IMR-90 (cell line): ENCODE data around the gene SPATA13. TPM values are rescaled to one million over a fixed set of nuclear protein-coding genes. Genes with fewer than 3 reads are reported as not detected.

Experiments
- ATAC-seq: fragments of 200-7000 bp; cut with Tn5 transposase; 2 replicates; pipeline ENCODE4 v1.9.1; 2020; ENCODE audit warnings: low read depth, mild to moderate bottlenecking, moderate library complexity
- BruUV-seq: library from RNA; stranded (reverse); fragments of 400-500 nt; replicated peaks from 2 replicates; lab custom pipeline; 2021; lab: Mats Ljungman, UMichigan
- CTCF ChIA-PET: fragments of 300-600 bp; formaldehyde crosslinking; extraction: SDS; loops from one replicate; lab custom pipeline; 2021; ENCODE audit warnings: antibody characterized with exemption; lab: Yijun Ruan, JAX
- POLR2A ChIA-PET: fragments of 300-600 bp; sonication (Branson Sonifier 250); formaldehyde crosslinking; loops from one replicate; lab custom pipeline; 2022; ENCODE audit warnings: antibody characterized with exemption; ENCODE audit not compliant: unreplicated experiment; lab: Charles Lee
- DNase-seq: peaks from one replicate; pipeline ENCODE4 v3.0.0; 2013
- H2AFZ ChIP-seq: replicated peaks from 2 replicates; pipeline ENCODE3; 2013; ENCODE audit warnings: low read length, mild to moderate bottlenecking; ENCODE audit not compliant: poor library complexity
- H2AK5ac ChIP-seq: 2 replicates; pipeline ENCODE4 v1.6.1; 2013; ENCODE audit warnings: low read depth, low read length, inconsistent platforms
- H2AK9ac ChIP-seq: replicated peaks from 2 replicates; pipeline ENCODE3; 2013; ENCODE audit warnings: mild to moderate bottlenecking, low read depth, low read length, moderate library complexity; ENCODE audit not compliant: poor library complexity
- H2BK120ac ChIP-seq: 2 replicates; pipeline ENCODE4 v1.6.1; 2013; ENCODE audit warnings: low read depth, low read length, inconsistent platforms
- H2BK15ac ChIP-seq: 3 replicates; pipeline ENCODE4 v1.6.1; 2013; ENCODE audit warnings: low read depth, low read length, inconsistent platforms
- H2BK20ac ChIP-seq: 2 replicates; pipeline ENCODE4 v1.6.1; 2013; ENCODE audit warnings: low read depth, mild to moderate bottlenecking, inconsistent platforms, low read length, moderate library complexity
- H2BK5ac ChIP-seq: 2 replicates; pipeline ENCODE4 v1.6.1; 2013; ENCODE audit warnings: mild to moderate bottlenecking, low read depth, low read length, inconsistent platforms; ENCODE audit not compliant: poor library complexity, severe bottlenecking
- H3K14ac ChIP-seq: replicated peaks from 2 replicates; pipeline ENCODE4 v1.6.1; 2013; ENCODE audit warnings: low read depth, low read length, inconsistent platforms
- H3K18ac ChIP-seq: 2 replicates; pipeline ENCODE4 v1.6.1; 2013; ENCODE audit warnings: low read depth, low read length, control low read depth
- H3K23ac ChIP-seq: 2 replicates; pipeline ENCODE4 v1.6.1; 2013; ENCODE audit warnings: low read depth, low read length, inconsistent platforms
- H3K27ac ChIP-seq: 2 replicates; pipeline ENCODE4 v1.5.1; 2013; ENCODE audit warnings: mild to moderate bottlenecking, control low read depth, low read length; ENCODE audit not compliant: insufficient read depth
- H3K27me3 ChIP-seq: 2 replicates; pipeline ENCODE4 v1.6.1; 2013; ENCODE audit warnings: low read length; ENCODE audit not compliant: control insufficient read depth, insufficient read depth
- H3K36me3 ChIP-seq: 2 replicates; pipeline ENCODE4 v1.6.1; 2013; ENCODE audit warnings: low read length, mixed read lengths; ENCODE audit not compliant: control insufficient read depth, insufficient read depth
- H3K4ac ChIP-seq: 2 replicates; pipeline ENCODE4 v1.6.1; 2013; ENCODE audit warnings: low read depth, low read length, inconsistent platforms
- H3K4me1 ChIP-seq: 2 replicates; pipeline ENCODE4 v1.6.1; 2013; ENCODE audit warnings: low read length, mixed read lengths; ENCODE audit not compliant: control insufficient read depth, insufficient read depth
- H3K4me2 ChIP-seq: 2 replicates; pipeline ENCODE4 v1.6.1; 2013; ENCODE audit warnings: low read depth, mild to moderate bottlenecking, control low read depth, low read length, moderate library complexity
- H3K4me3 ChIP-seq: 2 replicates; pipeline ENCODE4 v1.5.1; 2013; ENCODE audit warnings: low read depth, mild to moderate bottlenecking, control low read depth, low read length, moderate library complexity; ENCODE audit not compliant: insufficient read depth
- H3K56ac ChIP-seq: 2 replicates; pipeline ENCODE4 v1.6.1; 2013; ENCODE audit warnings: low read length, inconsistent platforms; ENCODE audit not compliant: insufficient read depth; ENCODE audit errors: extremely low read depth
- H3K79me1 ChIP-seq, 2 experiments: 2 replicates each; pipeline ENCODE4 v1.6.1; 2013; ENCODE audit warnings: low read length in 2 of 2, inconsistent platforms in 1 of 2, low read depth in 1 of 2
- H3K9ac ChIP-seq: 2 replicates; pipeline ENCODE4 v1.6.1; 2013; ENCODE audit warnings: low read depth, low read length, control low read depth
- H3K9me1 ChIP-seq: 2 replicates; pipeline ENCODE4 v1.6.1; 2013; ENCODE audit warnings: low read length, inconsistent platforms; ENCODE audit not compliant: insufficient read depth
- H3K9me3 ChIP-seq: 2 replicates; pipeline ENCODE4 v1.6.1; 2013; ENCODE audit warnings: low read length; ENCODE audit not compliant: control insufficient read depth, insufficient read depth
- H4K20me1 ChIP-seq: 2 replicates; pipeline ENCODE4 v1.6.1; 2013; ENCODE audit warnings: low read length, inconsistent platforms; ENCODE audit not compliant: insufficient read depth
- H4K5ac ChIP-seq: 2 replicates; pipeline ENCODE4 v1.6.1; 2013; ENCODE audit warnings: mild to moderate bottlenecking, low read depth, low read length, control low read depth
- H4K8ac ChIP-seq, 2 experiments: 2 replicates each; pipeline ENCODE4 v1.6.1; 2013; ENCODE audit warnings: low read depth in 2 of 2, low read length in 2 of 2, control low read depth in 1 of 2, inconsistent platforms in 1 of 2
- H4K91ac ChIP-seq: 2 replicates; pipeline ENCODE4 v1.6.1; 2013; ENCODE audit warnings: low read depth, low read length, inconsistent platforms; ENCODE audit not compliant: insufficient read depth
- BHLHE40 ChIP-seq: fragments of 150-350 bp; IDR thresholded peaks from 2 replicates; pipeline ENCODE4 v1.6.1; 2016; ENCODE audit warnings: mild to moderate bottlenecking, low read depth, low read length
- CEBPB ChIP-seq: IDR thresholded peaks from 2 replicates; pipeline ENCODE4 v1.6.1; 2012; ENCODE audit warnings: low read depth, low read length, improper control_type of control experiment
- CHD1 ChIP-seq: IDR thresholded peaks from 2 replicates; pipeline ENCODE4 v1.6.1; 2012; ENCODE audit warnings: low read depth, low read length, improper control_type of control experiment
- FOS ChIP-seq: fragments of 150-350 bp; IDR thresholded peaks from 2 replicates; pipeline ENCODE4 v1.6.1; 2016; ENCODE audit warnings: low read depth, low read length
- MAFK ChIP-seq: IDR thresholded peaks from 2 replicates; pipeline ENCODE4 v1.6.1; 2012; ENCODE audit warnings: low read depth, low read length, improper control_type of control experiment
- MAZ ChIP-seq: IDR thresholded peaks from 2 replicates; pipeline ENCODE4 v1.6.1; 2012; ENCODE audit warnings: low read depth, mild to moderate bottlenecking, low read length, improper control_type of control experiment, moderate library complexity, borderline replicate concordance
- MXI1 ChIP-seq: IDR thresholded peaks from 2 replicates; pipeline ENCODE4 v1.6.1; 2012; ENCODE audit warnings: low read depth, mild to moderate bottlenecking, low read length, moderate library complexity, borderline replicate concordance
- NFE2L2 ChIP-seq: fragments of 150-350 bp; IDR thresholded peaks from 2 replicates; pipeline ENCODE4 v1.6.1; 2016; ENCODE audit warnings: low read depth, mild to moderate bottlenecking, low read length
- POLR2A ChIP-seq: IDR thresholded peaks from 2 replicates; pipeline ENCODE4 v1.6.1; 2012; ENCODE audit warnings: mild to moderate bottlenecking, low read depth, low read length
- RAD21 ChIP-seq: IDR thresholded peaks from 2 replicates; pipeline ENCODE4 v1.6.1; 2012; ENCODE audit warnings: low read length, improper control_type of control experiment
- RCOR1 ChIP-seq: IDR thresholded peaks from 2 replicates; pipeline ENCODE4 v1.6.1; 2012; ENCODE audit warnings: mild to moderate bottlenecking, low read length, improper control_type of control experiment; ENCODE audit not compliant: insufficient replicate concordance
- RFX5 ChIP-seq: IDR thresholded peaks from 2 replicates; pipeline ENCODE4 v1.8.0; 2012; ENCODE audit warnings: low read depth, mild to moderate bottlenecking, low read length, moderate library complexity
- SMC3 ChIP-seq: fragments of 150-350 bp; IDR thresholded peaks from 2 replicates; pipeline ENCODE4 v1.6.1; 2016; ENCODE audit warnings: low read depth, mild to moderate bottlenecking, antibody characterized with exemption, low read length, moderate library complexity
- WGBS, 2 experiments: methylation state at CpG; one replicate each; pipeline versions ENCODE4 v1.1.5 to v1.1.7; 2013; ENCODE audit warnings: missing lambda C conversion rate in 2 of 2; ENCODE audit not compliant: insufficient read length in 1 of 2; ENCODE audit errors: extremely low coverage in 2 of 2; 5-methylcytosine and 5-hydroxymethylcytosine counted together
- dilution Hi-C: fragments of 300-500 bp; cut with HindIII; formaldehyde crosslinking; loops from one replicate; pipeline ENCODE4 v1.14.3; 2018; ENCODE audit warnings: low sequenced_read_pairs; ENCODE audit not compliant: unreplicated experiment
- in situ Hi-C: fragments of 300-500 bp; cut with MboI; formaldehyde crosslinking; loops from 3 replicates; pipeline ENCODE4 v1.14.3; 2019; ENCODE audit warnings: low sequenced_read_pairs, inconsistent platforms, mixed read lengths
- intact Hi-C: fragments of 100-400 bp; cut with micrococcal nuclease; formaldehyde crosslinking; loops from 2 replicates; pipeline ENCODE4 v1.10.0; 2022
- polyA plus RNA-seq, 3 experiments: library from polyadenylated mRNA; depleted of rRNA; stranded (reverse); fragments of >200 nt; gene quantifications; 2 replicates each; pipeline ENCODE4 v1.2.3, GENCODE V29; 2012; ENCODE audit warnings: low replicate concordance in 1 of 3
- total RNA-seq: library from RNA; depleted of rRNA; stranded (reverse); fragments of >200 nt; gene quantifications from 2 replicates; pipeline ENCODE4 v1.2.3, GENCODE V29; 2012
- TF ChIP-seq, protein P1 (sequence below): fragments of 150-350 bp; IDR thresholded peaks from 2 replicates; pipeline ENCODE4 v1.6.1; 2017; ENCODE audit warnings: mild to moderate bottlenecking, antibody characterized with exemption, low read length, low read depth
- TF ChIP-seq, protein P2 (sequence below): conservative IDR thresholded peaks from 2 replicates; pipeline ENCODE4 v1.5.1; 2012; ENCODE audit warnings: mild to moderate bottlenecking, low read depth, low read length, improper control_type of control experiment
- TF ChIP-seq, protein P3 (sequence below): fragments of 150-350 bp; IDR thresholded peaks from 2 replicates; pipeline ENCODE4 v1.6.1; 2016; ENCODE audit warnings: low read depth, mild to moderate bottlenecking, low read length, moderate library complexity, borderline replicate concordance

SPATA13 gene
- total and polyA plus RNA-seq, 2 of the 4 experiments (the other 2 are of a cell fraction): 10.5 to 12.5 TPM

DNA sequence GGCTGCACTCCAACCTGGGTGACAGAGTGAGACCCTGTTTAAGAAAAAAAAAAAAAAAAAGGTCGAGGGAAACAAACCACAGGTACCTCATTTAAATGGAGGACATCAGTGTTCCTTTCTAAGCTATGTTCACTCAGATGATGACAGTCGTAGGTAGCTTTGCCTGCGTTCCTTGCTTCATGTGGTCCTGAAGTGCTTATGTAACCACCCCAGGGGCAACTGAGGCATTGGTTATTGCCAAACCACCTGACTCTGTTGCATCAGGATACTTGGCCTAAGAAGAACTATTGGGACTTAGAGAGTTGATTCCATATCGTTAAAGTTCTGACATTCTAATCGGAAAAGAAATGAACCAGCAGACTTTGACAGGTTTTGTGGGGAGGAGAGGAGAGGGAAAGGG, 51.7 kb downstream of the SPATA13 start:
- no peak overlapping the region for H3K18ac ChIP-seq
- intact Hi-C loops: no loop called here
- H4K91ac ChIP-seq: no peak overlapping the region
- in situ Hi-C loops: no loop called here
- DNase-seq (no peak), ATAC-seq (no peak)
- H2BK5ac ChIP-seq: no peak overlapping the region
- H2AK5ac ChIP-seq: no peak overlapping the region; the same call in none of the 2 replicates
- H2AK9ac ChIP-seq: no peak overlapping the region
- H3K4me2 ChIP-seq: no peak overlapping the region
- H3K4ac ChIP-seq: 0 out of 2 replicates have a peak overlapping the region, but pooled peaks have one; percentile 24
- H3K79me1 ChIP-seq: peaks cover 51 to 68% of the 10 kb centered on the region in 2 experiments
- no peak overlapping the region for H2BK120ac ChIP-seq
- H2BK20ac ChIP-seq: no peak overlapping the region
- TF ChIP-seq MAFK (no peak), RFX5 (no peak), CEBPB (no peak), MXI1 (no peak), MAZ (no peak), SMC3 (no peak), BHLHE40 (no peak), CHD1 (no peak), POLR2A (no peak), NFE2L2 (no peak), FOS (no peak), RCOR1 (no peak), RAD21 (no peak)
- TF ChIP-seq, protein P1, sequence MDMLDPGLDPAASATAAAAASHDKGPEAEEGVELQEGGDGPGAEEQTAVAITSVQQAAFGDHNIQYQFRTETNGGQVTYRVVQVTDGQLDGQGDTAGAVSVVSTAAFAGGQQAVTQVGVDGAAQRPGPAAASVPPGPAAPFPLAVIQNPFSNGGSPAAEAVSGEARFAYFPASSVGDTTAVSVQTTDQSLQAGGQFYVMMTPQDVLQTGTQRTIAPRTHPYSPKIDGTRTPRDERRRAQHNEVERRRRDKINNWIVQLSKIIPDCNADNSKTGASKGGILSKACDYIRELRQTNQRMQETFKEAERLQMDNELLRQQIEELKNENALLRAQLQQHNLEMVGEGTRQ: no peak
- TF ChIP-seq, protein P2, sequence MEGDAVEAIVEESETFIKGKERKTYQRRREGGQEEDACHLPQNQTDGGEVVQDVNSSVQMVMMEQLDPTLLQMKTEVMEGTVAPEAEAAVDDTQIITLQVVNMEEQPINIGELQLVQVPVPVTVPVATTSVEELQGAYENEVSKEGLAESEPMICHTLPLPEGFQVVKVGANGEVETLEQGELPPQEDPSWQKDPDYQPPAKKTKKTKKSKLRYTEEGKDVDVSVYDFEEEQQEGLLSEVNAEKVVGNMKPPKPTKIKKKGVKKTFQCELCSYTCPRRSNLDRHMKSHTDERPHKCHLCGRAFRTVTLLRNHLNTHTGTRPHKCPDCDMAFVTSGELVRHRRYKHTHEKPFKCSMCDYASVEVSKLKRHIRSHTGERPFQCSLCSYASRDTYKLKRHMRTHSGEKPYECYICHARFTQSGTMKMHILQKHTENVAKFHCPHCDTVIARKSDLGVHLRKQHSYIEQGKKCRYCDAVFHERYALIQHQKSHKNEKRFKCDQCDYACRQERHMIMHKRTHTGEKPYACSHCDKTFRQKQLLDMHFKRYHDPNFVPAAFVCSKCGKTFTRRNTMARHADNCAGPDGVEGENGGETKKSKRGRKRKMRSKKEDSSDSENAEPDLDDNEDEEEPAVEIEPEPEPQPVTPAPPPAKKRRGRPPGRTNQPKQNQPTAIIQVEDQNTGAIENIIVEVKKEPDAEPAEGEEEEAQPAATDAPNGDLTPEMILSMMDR: no peak
- TF ChIP-seq, protein P3, sequence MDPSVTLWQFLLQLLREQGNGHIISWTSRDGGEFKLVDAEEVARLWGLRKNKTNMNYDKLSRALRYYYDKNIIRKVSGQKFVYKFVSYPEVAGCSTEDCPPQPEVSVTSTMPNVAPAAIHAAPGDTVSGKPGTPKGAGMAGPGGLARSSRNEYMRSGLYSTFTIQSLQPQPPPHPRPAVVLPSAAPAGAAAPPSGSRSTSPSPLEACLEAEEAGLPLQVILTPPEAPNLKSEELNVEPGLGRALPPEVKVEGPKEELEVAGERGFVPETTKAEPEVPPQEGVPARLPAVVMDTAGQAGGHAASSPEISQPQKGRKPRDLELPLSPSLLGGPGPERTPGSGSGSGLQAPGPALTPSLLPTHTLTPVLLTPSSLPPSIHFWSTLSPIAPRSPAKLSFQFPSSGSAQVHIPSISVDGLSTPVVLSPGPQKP: no peak
- no peak overlapping the region for H3K56ac ChIP-seq
- H3K9me1 ChIP-seq: peaks cover 24% of the 10 kb centered on the region
- no peak overlapping the region for H3K23ac ChIP-seq
- CTCF ChIA-PET: no interaction called here
- peaks cover 1% of the 10 kb centered on the region; the same call in 1 of the 2 replicates for H3K36me3 ChIP-seq
- WGBS, 2 experiments: 93% methylated on average over 3 of the region's 5 CpGs; no CpG with 5 or more reads in 1 of the 2 experiments
- H4K5ac ChIP-seq: no peak overlapping the region
- dilution Hi-C loops: no loop called here
- no peak overlapping the region for H3K14ac ChIP-seq
- POLR2A ChIA-PET: no interaction called here
- H4K8ac ChIP-seq: no peak overlapping the region
- H2BK15ac ChIP-seq: no peak overlapping the region
- H3K27me3 ChIP-seq: no peaks in the 10 kb centered on the region
- H3K27ac ChIP-seq: no peak overlapping the region
- no TSS peak for BruUV-seq
- no peak overlapping the region for H3K4me3 ChIP-seq
- H3K9me3 ChIP-seq: no peaks in the 10 kb centered on the region
- H3K4me1 ChIP-seq: peaks cover 8% of the 10 kb centered on the region; the same call in 1 of the 2 replicates
- no peak overlapping the region for H2AFZ ChIP-seq
- H3K9ac ChIP-seq: no peak overlapping the region
- H4K20me1 ChIP-seq: peaks cover 17% of the 10 kb centered on the region; the same call in 1 of the 2 replicates
